A204.1 (cell line): Measurements from ENCODE around the gene EBP.
"Not testable (repeated sequence)": the region's sequence is repeated elsewhere in the genome, so short reads cannot be mapped to it uniquely, and the experiment has no call there.

Experiments used
- FAIRE-seq: peaks from 2 replicates; lab custom pipeline; 2012; peaks lifted over from hg19 to GRCh38; lab: Jason Lieb, UNC

The EBP gene

DNA sequence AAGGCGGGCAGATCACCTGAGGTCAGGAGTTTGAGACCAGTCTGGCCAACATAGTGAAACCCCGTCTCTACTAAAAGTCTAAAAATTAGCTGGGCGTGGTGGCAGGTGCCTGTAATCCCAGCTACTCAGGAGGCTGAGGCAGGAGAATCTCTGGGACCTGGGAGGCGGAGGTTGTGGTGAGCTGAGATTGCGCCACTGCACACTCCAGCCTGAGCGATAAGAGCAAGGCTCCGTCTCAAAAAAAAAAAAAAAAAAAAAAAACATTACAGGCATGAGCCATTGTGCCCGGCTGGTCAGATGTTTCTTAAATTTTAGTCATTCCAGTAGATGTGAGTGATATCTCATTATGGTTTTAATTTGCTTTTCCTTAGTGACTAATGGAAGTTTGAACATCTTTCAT lies 4.2 kb downstream of the EBP start:
- not testable (repeated sequence) for FAIRE-seq

DNA sequence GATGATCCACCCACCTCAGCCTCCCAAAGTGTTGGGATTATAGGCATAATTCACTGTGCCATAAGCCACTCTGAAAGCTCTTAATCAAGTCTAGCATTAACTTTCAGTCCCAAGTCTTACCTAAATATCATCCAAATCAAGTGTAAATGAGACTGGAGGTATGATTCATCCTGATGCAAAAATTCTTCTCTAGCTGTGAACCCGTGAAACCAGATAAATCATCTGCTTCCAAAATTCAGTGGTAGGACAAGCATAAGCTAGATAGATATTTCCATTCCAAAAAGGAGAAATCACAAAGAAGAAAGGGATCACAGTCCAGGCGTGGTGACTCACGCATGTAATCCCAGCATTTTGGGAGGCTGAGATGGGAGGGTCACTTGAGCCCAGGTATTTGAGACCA lies 9.1 kb downstream of the EBP start:
- FAIRE-seq, result no peak

GRCh38 chrX:48531358-48531959 lies 9.9 kb downstream of the EBP start:
- FAIRE-seq, result no peak

DNA sequence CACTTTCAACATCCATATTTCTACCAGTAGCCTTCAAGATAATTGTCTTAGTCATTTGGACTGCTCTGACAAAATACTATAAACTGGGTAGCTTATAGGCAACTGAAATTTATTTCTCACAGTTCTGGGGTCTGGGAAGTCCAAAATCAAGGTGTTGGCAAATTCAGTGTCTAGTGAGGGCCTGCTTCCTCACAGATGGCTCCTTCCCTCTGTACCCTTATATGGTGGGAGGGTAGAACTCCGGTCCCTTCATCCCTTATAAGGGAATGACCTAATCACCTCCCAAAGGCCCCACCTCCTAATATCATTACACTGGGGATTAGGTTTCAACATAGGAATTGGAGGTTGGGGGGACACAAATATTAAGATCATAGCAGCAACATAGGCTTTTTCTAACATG lies 10.6 kb downstream of the EBP start:
- no peak for FAIRE-seq

- FAIRE-seq, result no peak
These were observed 11.6 kb downstream of the EBP start for GRCh38 chrX:48533165-48533564.

- FAIRE-seq, result no peak
These were observed 17.2 kb downstream of the EBP start for GRCh38 chrX:48538641-48539344.

DNA sequence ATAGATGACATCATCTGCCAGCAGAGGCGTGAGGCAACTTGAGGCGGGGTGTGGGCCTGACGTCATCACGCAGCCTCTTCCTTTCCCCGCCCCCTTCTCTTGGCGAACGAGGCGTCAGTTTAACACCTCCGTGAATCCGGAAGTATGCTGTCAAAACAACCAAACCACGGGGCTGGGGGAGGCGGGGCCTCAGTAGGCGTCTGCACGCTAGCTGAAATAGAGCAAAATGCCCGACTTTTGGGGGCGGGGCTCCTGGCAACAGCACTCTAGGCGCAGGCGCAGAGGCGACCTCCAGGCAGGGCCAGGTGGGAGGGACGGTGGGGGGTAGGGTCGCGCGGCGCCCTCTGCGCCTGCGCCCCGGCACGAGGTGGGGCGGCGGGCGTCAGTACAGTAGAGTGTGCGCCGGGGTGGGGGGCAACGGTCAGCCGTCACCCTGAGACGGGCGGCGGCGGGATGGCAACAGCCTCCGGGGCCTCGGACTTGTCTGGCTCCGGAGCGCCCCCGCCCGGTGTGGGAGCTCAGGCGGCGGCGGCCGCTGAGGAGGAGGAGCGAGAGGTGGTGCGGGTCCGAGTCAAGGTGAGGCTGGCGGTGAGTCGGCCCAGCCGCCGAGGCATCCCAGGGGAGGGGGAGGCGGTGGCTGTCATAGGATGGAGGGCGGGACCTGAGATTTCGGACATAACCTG lies 17.9 kb downstream of the EBP start, which contains the start of gene TBC1D25:
TBC1D25 (plus strand) TSS at position 370 of the 683 bp plus-strand sequence; CDS start at position 454, 84 bp downstream.
- FAIRE-seq, result peak; percentile 73

- FAIRE-seq, result no peak
These were observed 18.4 kb downstream of the EBP start for GRCh38 chrX:48540028-48540375.

DNA sequence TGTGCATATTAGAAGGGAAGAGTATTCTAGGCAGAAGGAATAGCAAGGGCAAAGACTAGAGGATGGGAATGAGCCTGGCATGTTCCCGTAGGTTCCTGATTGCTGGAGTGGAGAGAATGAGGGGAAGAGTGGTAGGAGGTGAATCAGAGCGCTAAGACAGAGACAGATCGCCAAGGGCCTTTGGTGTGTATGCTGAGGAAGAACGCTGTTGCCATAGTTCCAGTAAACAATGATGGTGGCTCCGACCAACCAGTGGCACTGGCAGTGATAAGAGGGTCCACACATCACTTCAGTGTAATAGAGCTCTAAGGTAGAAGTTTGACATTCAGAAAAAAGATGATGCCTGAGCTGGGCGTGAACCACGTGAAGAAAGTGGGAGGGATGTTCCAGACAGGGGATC lies 18.9 kb downstream of the EBP start:
- FAIRE-seq, result no peak

DNA sequence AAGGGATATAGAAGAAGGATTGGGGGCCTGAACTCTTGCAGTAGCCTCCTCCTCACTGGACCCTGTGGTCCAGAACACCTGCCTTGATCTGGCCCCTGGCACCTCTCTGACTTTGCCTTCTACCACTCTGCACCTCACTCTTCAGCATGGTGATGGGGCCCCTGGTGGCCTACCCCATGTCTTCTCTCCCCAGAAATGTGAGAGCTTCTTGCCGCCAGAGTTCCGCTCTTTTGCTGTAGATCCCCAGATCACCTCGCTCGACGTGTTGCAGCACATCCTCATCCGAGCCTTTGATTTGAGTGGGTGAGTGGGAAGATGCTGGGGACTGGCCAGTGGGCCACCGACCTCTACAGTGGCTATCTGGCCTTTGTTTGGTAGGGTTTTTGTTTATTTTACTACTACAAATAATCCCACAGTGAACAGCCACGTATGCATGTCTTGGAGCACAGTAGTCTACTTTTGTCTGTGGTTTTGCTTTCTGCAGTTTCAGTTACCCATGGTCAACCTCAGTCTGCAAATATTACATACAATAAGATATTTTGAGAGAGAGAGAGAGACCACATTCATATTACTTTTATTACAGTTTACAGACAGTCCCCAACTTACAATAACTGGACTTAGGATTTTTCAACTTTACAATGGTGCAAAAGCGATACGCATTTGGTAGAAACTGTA lies 19.7 kb downstream of the EBP start:
- FAIRE-seq, result no peak

- FAIRE-seq, result no peak
These were observed 27.3 kb downstream of the EBP start for GRCh38 chrX:48548871-48549270.

- FAIRE-seq, result not testable (repeated sequence)
These were observed 34.2 kb downstream of the EBP start for GRCh38 chrX:48555731-48556325.

- no peak for FAIRE-seq
These were observed 36.7 kb downstream of the EBP start for GRCh38 chrX:48558271-48558670.

- no peak for FAIRE-seq
These were observed 38.0 kb downstream of the EBP start for GRCh38 chrX:48559636-48560035.

DNA sequence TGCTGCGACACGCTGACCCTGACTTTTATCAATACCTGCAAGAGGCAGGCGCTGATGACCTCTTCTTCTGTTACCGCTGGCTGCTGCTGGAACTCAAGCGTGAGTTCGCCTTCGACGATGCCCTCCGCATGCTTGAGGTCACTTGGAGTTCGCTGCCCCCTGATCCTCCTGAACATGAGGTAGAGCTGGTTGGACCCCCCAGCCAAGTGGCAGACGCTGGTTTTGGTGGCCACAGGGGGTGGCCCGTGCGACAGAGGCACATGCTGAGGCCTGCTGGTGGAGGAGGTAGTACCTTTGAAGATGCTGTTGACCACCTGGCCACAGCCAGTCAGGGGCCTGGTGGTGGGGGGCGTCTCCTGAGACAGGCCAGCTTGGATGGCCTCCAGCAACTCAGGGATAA lies 38.4 kb downstream of the EBP start:
- no peak for FAIRE-seq

GRCh38 chrX:48560681-48561080 lies 39.1 kb downstream of the EBP start:
- FAIRE-seq, result no peak

DNA sequence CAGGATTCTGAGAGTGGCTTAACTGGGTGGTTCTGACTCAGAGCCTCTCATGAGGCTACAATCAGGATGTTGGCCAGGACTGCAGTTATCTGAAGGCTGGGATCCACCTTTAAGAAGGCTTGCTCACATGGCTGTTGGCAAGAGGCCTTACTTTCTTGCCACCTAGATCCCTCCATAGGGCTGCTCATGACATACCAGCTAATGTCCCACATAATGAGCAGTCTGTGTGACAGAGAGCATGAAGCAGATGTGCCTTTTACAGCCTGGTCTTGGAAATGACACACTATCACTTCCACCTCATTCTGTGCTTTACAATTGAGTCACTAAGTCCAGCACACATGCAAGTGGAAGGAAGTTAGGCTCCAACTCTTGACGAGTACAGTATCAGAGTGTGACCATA lies 48.4 kb downstream of the EBP start:
- no peak for FAIRE-seq

GRCh38 chrX:48573690-48574269 lies 52.2 kb downstream of the EBP start:
- no peak for FAIRE-seq

- FAIRE-seq, result no peak
These were observed 53.0 kb downstream of the EBP start, which contains the start of gene RBM3 for GRCh38 chrX:48574270-48575266. RBM3 (plus strand) TSS chrX:48574484; CDS start chrX:48575181, 697 bp downstream.

DNA sequence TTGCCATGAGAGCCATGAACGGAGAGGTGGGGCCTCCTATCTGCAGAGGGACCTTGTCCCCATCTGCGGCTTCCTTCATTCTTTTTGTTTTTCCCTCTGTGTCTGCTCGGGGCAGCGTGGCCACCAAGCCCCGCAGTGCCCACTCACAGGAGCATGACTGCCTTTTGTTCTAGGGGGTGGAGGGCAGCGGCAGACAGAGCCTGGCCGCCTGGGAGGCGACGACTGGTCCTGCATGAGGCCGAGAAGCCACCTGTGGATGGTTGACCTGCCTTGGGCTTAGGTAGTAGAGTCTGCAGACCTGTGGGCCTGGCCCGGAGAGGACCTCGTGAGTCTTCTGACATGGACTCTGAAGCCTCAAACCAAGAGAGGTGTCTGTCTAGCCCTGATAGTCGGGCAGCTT lies 54.0 kb downstream of the EBP start:
- no peak for FAIRE-seq

GRCh38 chrX:48576108-48576507 lies 54.5 kb downstream of the EBP start:
- FAIRE-seq, result no peak
